GM19238 (cell line): ENCODE results near the gene ADAM22.
"Not testable (repeated sequence)": the region's sequence is repeated elsewhere in the genome, so short reads cannot be mapped to it uniquely, and the experiment has no call there.

Experiments used
- DNase-seq: peaks from one replicate; pipeline ENCODE4 v3.0.0; 2011; ENCODE audit warnings: low spot score; ENCODE audit not compliant: insufficient read length

ADAM22 gene

DNA sequence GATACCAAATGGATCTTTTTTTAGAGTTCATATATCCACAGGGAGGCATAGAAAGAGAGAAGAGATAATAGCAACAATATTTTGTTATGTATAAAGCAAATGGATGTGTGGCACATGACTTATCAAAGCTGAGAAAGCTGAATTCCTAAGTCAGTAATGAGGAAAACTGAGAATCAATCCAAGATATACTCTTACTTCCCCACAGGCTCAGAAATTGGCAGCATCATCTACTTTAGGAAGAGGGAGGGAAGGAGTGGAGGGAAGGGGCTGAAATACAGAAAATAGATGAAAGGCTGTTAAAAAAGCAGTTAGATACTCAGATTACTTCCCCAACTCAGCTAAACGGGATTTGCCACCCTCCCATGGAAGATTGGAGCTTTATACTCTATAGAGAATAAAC lies 222.3 kb downstream of the ADAM22 start:
- no peak for DNase-seq

DNA sequence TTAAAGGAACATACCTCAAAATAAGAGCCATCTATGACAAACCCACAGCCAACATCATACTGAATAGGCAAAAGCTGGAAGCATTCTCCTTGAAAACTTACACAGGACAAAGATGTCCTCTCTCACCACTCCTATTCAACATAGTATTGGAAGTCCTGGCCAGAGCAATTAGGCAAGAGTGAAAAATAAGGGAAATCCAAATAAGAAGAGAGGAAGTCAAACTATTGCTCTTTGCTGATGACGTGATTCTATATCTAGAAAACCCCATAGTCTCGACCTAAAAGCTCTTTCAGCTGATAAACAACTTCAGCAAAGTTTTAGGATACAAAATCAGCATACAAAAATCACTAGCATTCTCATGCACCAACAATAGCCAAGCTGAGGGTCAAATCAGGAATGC lies 225.7 kb downstream of the ADAM22 start:
- DNase-seq: not testable (repeated sequence)

DNA sequence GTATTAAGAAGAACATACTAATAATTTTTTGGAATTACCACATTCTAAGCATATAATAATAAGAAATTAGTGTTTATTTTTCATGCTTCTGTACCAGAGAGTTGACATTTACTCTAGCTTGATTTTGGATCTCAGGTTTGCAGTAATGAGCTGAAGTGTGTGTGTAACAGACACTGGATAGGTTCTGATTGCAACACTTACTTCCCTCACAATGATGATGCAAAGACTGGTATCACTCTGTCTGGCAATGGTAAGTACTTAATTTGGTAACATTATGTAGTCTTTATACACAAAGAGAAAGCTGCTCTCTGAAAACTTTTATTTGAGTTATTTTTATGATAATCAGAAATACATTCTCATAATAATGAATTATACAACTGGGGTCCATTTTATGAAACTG lies 231.6 kb downstream of the ADAM22 start:
- DNase-seq: no peak

DNA sequence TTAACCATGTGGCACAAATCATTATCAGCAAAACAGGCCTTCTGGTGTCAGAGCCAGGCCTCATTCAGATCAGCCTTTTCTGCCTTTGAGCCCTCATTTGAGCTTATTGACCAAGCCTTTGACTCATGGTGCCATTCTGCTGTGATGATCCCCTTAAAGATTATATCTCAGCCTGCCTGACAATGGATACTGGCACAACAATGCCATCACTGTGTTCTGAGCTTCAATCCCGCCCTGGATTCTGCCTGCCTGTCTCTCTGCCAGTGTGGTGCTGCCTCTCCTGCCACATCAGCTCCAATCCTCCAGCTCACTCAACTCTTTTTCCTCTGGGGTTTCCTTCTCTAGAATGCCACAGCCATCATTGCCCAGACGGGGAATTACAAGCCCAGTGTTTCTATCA lies 233.2 kb downstream of the ADAM22 start:
- DNase-seq: no peak

DNA sequence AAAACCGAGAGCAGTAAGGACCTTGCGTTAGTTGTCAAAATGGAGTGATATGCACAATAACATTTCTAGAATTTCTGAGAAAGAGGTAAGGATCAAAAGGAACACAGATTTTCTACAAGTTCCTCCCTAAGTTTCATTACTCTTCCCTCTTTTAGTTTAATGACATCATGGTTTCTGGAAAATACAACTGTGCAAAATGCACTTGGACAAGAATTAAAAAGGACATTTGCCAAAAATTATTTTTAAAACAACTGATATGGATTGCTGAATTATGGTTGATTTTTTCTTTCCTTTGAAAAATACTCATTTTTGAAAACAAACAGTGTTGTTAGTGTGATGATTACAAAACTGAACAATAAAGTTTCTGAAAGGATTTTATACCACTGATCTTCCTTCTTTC lies 233.7 kb downstream of the ADAM22 start:
- DNase-seq: no peak

DNA sequence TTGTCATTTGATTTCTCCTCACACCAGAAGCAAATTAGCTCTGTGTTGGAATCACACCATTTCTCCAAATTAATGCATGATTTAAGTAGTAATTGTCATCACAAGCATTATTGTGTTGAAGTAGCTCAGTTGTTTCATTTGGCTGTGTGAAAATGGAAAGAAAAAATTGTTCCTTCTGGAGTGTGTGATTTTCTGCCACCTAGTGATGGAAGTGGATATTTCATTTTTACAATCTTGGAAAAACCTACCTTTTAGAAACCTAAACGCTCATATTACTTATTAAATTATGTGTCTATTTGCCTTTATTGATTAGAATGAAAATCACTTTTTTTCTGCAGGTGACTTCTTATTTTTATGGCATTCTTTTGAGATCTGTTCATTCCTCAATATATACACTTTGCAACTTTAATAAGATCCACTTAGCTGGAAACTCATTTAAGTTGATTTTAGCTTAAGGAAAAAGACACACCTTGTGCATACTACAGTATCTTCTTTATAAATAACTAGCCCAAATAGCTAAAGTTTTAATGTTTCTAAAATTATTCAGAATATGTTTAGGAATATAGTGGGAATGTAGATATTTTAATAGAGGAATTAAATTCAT lies 235.8 kb downstream of the ADAM22 start:
- DNase-seq: no peak

DNA sequence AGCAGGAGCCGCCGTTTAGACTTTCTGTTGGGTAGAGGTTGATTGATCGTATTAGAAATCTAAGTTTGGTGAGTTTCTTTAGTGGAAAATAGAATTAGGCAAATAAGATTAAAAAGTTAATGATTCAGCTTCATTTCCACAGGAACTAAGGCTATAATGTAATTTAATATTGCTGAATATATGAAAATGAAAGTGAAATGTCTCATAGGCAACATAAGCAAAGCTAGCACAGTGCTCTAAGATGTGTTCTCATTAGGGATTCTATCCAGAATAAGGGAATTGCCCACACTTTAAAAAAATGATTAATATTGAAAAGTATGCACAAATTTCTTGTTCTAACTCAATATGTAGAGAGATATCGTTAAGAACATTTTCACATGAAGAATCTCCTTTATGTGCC lies 238.8 kb downstream of the ADAM22 start:
- no peak for DNase-seq

DNA sequence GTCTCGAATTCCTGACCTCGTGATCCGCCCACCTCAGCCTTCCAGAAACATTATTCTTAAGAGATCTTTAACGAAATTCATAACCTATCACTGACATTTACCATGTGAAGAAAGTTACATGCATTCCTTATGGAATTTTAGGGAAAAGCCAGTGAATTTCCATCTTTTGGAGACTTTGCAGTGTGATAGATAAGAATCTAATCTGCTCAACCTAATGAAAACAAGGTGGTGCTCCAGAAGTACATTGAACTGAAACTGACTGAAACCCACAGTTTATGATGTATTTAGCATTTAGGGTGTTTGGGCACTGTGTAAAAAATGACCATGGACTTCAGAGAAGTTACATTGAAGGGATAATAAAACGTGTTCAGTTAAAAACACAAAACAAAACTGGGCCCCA lies 242.1 kb downstream of the ADAM22 start:
- no peak for DNase-seq

DNA sequence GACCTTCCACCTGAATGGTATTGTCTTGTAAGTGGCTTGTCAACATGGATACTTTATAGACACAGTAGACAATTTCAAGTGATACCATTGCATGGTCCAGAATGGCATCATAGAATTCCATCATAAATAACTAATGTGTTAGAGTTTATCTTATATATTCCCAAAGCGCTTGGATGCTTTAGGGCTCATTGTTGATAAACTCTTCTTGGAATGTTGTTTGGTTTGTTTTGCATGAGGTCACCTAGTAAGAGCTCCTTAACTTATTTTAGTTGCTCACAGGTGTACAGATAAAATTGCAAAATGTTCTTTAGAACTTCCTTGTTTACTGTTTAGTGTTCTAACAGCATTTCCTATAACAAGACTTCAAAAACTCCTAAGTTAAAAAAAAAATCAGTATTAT lies 249.0 kb downstream of the ADAM22 start:
- no peak for DNase-seq

DNA sequence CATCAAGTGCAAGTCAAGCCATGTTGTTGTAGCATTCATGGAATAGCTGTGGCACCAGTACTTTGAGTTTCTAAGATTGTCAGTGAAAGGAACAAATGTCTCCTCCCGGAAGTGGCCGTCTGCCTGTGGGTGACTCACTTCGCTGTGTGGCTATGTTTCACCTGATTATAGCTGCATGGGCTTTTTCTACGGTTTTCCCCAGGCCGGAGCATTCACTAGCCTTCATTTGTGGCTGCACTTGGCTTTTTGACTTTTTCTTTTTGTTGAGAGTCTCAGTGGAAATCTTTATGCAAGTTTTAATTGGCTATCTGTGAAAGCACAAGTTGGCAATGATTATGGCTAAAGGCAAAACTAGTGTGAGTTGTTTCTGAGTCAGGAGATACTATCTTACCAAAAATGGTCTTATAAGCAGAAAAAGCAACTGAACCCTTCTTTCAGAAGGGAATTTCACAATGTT lies 250.8 kb downstream of the ADAM22 start:
- no peak for DNase-seq

DNA sequence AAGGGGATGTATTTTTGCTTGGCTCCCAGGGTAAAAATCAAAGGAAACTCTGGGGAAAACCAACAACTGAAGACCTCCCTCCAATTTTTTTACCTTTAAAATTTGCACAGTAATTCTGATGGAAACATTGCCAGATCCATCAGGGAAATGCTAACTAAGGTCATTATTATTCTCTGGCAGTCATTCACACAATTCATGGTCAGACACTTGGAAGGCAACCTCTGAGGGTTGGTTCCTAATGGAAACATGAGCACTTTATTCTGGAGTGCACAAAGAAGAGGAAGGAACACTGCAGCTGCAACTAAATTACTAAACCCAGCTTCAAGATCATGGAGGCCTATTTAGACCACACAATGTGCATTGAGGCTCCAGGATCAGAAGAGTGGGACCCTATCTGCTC lies 251.6 kb downstream of the ADAM22 start:
- no peak for DNase-seq

DNA sequence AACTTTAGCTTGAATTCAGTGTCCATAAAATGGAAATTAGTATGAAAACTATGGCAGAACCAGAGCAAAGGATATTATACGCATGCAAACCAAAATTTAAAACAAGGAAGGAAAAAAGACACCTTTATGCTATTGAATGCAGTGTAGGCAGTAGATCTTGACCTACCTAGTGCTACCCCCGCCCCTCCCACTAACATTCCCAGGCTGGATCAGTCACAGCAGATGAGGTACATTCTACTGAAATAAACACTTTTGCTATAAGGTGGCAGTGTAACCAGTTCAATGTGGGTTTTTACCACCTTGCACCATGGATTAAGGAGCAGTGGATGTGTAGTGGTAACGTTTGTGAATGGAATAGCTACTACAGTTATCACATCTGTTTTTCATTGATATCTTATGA lies 257.9 kb downstream of the ADAM22 start:
- no peak for DNase-seq

DNA sequence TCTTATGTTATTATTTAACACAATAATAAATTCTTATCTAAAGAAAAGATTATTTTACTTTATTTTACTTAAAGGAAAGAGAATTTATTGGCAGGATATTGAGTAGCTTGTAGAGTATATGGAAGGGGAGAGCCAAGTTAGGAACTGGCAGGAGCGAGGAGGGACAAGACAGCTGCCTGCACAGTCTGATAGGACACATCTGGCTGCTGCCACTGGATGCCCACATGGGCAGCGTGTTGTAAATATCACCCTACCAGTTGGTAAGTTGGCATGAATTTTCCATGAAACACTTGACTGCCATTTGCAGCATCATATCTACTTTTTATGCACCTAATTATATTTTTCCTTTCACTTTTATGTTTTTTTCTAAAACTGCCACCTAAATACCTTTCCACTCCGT lies 266.2 kb downstream of the ADAM22 start:
- DNase-seq: no peak

DNA sequence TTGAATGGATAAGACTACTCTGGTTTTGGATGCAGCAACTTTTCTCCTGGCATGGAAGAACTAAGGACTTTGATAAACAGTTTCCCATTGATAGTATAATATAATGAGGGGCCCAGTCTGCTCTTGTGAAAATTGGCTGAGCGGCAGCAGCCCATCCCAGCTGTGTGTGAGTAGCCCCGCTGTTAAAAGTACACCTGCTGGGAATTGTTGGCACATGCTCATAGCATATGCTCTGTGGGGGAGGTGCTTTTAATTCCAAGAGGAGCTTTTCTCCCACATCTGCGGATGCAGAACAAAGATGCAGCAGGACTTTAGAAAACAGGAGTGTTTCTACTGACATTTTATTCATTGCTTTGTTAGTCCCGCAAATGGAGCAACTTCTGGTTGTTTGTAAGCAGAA lies 266.7 kb downstream of the ADAM22 start:
- DNase-seq: no peak

DNA sequence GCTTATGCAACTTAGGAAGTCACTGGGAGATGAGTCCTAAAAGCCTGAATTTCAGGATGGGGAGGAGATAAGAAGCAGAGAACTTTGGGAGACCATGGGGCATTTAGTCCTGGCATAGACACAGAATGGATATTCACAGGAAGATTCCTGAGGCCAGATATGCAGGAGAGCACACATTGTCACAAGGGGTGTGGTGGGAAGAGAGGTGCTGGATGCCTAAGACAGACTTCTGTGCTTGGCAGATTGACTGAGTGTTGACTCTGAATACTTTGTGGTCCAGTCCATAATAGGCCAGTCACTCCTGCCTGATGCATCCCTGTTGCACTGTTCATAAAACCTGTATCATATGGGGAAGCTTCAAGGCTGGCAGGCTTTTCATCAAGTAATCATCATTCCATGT lies 267.3 kb downstream of the ADAM22 start:
- no peak for DNase-seq

DNA sequence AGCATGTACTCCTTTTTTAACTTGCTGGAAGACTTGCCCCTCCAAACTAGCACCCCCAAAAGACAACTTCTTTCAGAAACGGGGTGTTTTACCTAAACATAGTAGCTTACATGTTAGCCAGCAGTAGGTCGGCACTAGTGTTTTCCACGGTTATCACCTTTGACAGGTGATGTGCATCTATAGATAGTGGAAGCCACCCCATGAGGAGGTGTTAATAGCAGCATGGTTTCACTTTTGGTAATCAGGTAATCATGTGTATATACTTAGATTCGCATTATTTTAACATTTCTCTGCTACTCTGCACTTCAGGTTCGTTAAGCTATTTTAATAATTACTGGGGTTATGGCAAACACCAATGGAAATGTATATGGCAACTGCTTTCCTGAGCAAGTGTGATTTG lies 268.2 kb downstream of the ADAM22 start:
- no peak for DNase-seq

DNA sequence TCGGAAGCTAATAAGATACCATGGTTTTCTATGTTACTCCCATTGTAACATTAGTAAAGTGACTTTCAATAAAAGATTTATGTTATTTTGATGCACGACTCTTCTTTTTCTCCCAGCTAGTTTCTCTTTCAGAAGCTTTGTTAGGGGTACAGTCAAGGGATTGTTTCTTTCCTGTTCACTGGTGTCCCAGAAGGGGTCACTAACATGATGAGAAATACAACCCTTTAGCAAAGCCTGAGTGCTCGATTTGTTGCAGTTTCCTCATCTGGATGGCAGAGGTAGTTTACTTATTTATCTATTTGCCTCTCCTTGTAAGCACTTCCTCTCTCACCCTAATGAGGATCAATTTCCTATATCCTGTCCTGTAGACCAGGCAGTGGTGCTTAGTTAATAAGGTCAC lies 268.7 kb downstream of the ADAM22 start:
- DNase-seq: no peak

DNA sequence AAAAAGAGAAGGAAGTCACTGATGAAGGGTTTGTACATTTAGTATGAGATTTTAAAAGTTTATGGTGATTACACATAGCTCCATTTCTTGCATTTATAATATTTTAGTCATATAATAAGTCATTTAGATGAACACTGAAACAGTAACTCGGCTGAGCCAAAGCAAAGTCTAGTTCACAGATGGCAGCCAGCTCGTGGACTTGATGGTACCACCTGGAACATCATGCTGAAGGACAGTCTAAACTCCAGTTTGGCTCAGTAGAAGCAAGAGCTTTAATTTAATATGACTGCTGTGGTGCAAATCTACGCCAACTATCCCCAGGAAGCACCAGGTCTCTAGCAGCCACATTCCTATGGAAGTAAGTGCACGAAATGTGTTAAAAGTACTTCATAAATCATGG lies 269.4 kb downstream of the ADAM22 start:
- no peak for DNase-seq

DNA sequence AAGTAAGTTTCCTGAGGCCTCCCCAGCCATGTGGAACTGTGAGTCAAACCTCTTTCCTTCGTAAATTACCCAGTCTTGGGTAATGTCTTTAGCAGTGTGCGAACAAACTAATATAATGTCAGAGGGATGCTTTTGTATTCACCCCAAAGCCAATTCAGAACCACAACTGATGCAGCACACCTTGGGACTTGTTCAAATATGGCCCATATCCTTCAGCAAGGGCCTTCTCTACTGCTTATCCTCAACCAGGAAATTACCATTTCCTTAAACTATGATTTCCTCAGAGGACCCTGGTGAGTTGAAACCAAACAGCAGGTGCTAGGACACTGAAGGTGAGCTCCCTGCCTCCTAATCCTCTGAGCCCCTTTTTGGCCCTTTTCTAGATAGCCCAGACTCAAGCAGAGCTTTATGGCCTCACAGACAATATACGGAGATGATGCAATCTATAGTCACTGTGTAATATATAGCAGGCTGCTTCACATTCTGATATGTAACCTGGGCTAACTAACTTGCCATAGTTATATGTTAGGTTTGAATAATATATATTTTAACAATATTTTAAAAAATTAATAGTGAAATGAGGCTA lies 270.6 kb downstream of the ADAM22 start:
- no peak for DNase-seq

DNA sequence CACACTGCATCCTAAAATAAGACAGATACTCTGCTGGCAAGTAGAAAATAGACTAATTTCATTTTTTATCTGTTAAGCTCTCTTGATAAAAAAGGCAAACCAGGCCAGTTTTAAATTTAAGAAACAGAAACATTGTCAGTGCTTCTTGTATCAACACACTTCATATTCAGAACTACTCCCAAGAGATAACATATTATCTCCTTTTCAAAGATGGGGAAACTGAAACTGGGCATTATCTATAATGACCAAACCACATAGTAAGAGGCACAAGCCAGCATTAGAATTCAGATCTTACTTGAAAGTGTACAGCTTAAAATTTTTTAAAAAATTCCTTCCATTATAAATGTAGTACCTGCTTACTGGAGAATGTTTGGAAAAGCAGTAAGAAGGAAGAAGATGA lies 271.1 kb downstream of the ADAM22 start:
- DNase-seq: no peak

DNA sequence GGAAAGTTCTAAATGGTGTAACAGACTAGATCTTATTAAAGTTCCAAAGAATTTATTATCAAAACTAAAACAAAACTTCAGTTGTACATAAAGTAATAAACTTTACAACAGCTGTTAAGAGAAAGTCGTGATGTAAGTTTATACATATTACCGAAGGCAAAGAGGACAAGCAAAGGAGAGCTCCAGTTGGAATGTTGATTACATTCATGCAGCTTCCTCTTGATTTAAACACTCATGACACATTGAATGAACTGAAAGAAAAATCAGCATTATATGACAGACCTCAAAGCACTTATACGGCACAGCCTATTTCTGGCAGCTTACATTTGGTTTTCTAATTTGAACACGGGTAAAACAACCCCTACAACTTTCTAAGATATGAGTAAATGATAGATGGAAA lies 272.2 kb downstream of the ADAM22 start:
- DNase-seq: no peak

DNA sequence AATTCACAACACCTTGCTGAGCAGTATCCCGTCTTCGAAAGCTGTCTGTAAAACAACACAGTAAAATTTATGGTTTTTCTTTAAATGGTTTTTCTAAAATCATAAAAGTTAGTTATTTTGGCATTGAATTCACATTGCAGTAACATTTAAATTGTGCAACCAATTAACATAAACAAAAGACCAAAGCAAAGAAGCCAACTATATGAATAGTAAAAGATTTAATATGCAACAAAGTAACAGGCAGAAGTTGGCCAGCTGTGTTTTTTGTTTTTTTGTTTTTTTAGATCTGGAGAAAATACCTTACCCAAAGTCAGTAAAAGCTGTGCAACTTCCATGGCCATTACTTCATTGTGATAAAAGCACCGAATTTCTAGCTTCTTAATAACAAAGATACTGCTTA lies 274.5 kb downstream of the ADAM22 start:
- no peak for DNase-seq

DNA sequence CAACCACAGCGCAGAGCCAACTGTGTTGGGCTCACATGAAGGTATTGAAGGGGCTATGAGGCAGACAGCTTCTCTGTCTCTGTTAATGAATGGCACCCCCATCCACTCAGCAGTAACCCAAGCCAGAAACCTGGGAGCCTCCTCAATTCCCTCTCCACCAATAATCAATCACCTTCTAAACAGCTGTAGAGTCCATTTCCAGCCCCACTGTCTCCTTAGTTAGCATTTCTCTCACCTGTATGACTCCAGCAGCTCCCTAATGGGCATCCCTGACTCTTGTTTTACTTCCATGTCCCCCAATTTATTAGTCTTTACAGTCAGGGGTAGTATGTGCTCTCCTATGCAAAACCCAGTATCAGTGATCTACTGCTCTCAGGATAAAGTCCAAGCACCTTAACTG lies 278.9 kb downstream of the ADAM22 start:
- DNase-seq: no peak

DNA sequence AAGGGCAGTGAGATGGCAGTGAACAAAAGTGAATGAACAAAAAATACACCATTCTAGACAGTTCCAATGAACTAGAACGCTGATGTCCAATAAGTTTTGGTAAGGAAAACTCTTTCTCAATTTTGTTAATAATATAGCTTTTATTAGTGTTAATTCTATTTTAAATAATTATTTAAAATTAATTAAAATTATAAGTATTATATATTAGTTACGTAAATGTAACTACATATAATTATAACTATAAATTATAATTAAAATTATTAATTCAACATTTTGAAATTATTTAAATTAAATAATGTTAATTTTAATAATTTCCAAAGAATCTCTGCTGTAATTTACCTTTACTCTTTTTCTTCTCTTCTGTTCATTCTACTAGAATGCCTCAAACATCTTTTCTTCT lies 280.4 kb downstream of the ADAM22 start:
- no peak for DNase-seq
